Neural progenitor cell (in vitro differentiated cells): ENCODE data around the gene BCAS3. TPM values are rescaled to one million over a fixed set of nuclear protein-coding genes. Genes with fewer than 3 reads are reported as not detected.

Source experiments
- DNase-seq: peaks from one replicate; pipeline ENCODE4 v3.0.0-alpha.2; 2016; ENCODE audit warnings: low spot score
- H2AFZ ChIP-seq: fragments of 200-600 bp; sonication (generic); replicated peaks from 2 replicates; pipeline ENCODE4 v1.6.1; 2016; ENCODE audit warnings: antibody characterized with exemption
- H3F3A ChIP-seq: fragments of 200-600 bp; sonication (generic); 2 replicates; pipeline ENCODE4 v1.6.1; 2016; ENCODE audit warnings: antibody characterized with exemption, low read depth
- H3K27ac ChIP-seq: fragments of 200-600 bp; sonication (generic); 2 replicates; pipeline ENCODE4 v1.5.1; 2016; ENCODE audit warnings: mild to moderate bottlenecking
- H3K27me3 ChIP-seq: fragments of 200-600 bp; sonication (generic); 2 replicates; pipeline ENCODE4 v1.6.1; 2016; ENCODE audit warnings: mild to moderate bottlenecking, moderate library complexity
- H3K36me3 ChIP-seq: fragments of 200-600 bp; sonication (generic); 2 replicates; pipeline ENCODE4 v1.5.1; 2016
- H3K4me1 ChIP-seq: fragments of 200-600 bp; sonication (generic); 2 replicates; pipeline ENCODE4 v1.6.1; 2016; ENCODE audit warnings: mixed run types
- H3K4me2 ChIP-seq: fragments of 200-600 bp; sonication (generic); 2 replicates; pipeline ENCODE4 v1.6.1; 2016
- H3K4me3 ChIP-seq: fragments of 200-600 bp; sonication (generic); 2 replicates; pipeline ENCODE4 v1.5.1; 2016
- H3K79me2 ChIP-seq: fragments of 200-600 bp; sonication (generic); 2 replicates; pipeline ENCODE4 v1.6.1; 2016; ENCODE audit warnings: low read depth
- H3K9ac ChIP-seq: fragments of 200-600 bp; sonication (generic); 2 replicates; pipeline ENCODE4 v1.6.1; 2016
- H3K9me3 ChIP-seq: fragments of 200-600 bp; sonication (generic); 2 replicates; pipeline ENCODE4 v1.5.1; 2016; ENCODE audit warnings: low read depth
- H4K20me1 ChIP-seq: fragments of 200-600 bp; sonication (generic); 2 replicates; pipeline ENCODE4 v1.6.1; 2016; ENCODE audit warnings: low read depth
- H3K27ac Mint-ChIP-seq: 3 replicates; pipeline ENCODE4 v1.8.0; 2021; ENCODE audit warnings: mixed read lengths
- H3K27me3 Mint-ChIP-seq: 2 replicates; pipeline ENCODE4 v1.8.0; 2022; ENCODE audit warnings: low read depth, mild to moderate bottlenecking, inconsistent platforms, moderate library complexity, mixed read lengths; ENCODE audit not compliant: insufficient read depth
- H3K36me3 Mint-ChIP-seq: 3 replicates; pipeline ENCODE4 v1.8.0; 2021; ENCODE audit warnings: mixed read lengths
- H3K4me1 Mint-ChIP-seq: 3 replicates; pipeline ENCODE4 v1.8.0; 2021; ENCODE audit warnings: mixed read lengths
- H3K4me3 Mint-ChIP-seq: 3 replicates; pipeline ENCODE4 v1.8.0; 2021; ENCODE audit warnings: mild to moderate bottlenecking, moderate library complexity, mixed read lengths
- H3K9me3 Mint-ChIP-seq: 3 replicates; pipeline ENCODE4 v1.8.0; 2020; ENCODE audit warnings: mixed read lengths
- CTCF ChIP-seq: fragments of 200-600 bp; sonication (generic); IDR thresholded peaks from 2 replicates; pipeline ENCODE4 v1.5.1; 2017; ENCODE audit warnings: antibody characterized with exemption, mild to moderate bottlenecking
- EZH2 ChIP-seq: fragments of 200-600 bp; sonication (generic); IDR thresholded peaks from 2 replicates; pipeline ENCODE4 v1.6.1; 2017; ENCODE audit warnings: antibody characterized with exemption, mild to moderate bottlenecking, moderate library complexity
- EZH2phosphoT487 ChIP-seq: fragments of 200-600 bp; sonication (generic); IDR thresholded peaks from 2 replicates; pipeline ENCODE4 v1.6.1; 2017; ENCODE audit warnings: antibody characterized with exemption
- total RNA-seq: library from RNA; depleted of rRNA; stranded (reverse); fragments of >200 nt; gene quantifications from 2 replicates; pipeline ENCODE4 v1.2.3, GENCODE V29; 2015; ENCODE audit warnings: low replicate concordance

Gene BCAS3
- total RNA-seq, 1 donor from 2014 or later = 60.9 TPM

GRCh38 chr17:61360318-61360943, 682.8 kb downstream of the BCAS3 start:
- peaks cover 12% of the 10 kb centered on the region for H3F3A ChIP-seq
- Mint-ChIP-seq H3K4me1 (peaks cover 8% of the 10 kb centered on the region), H3K36me3 (no peaks in the 10 kb centered on the region), H3K4me3 (no peak overlapping the region), H3K27me3 (no peaks in the 10 kb centered on the region), H3K9me3 (no peaks in the 10 kb centered on the region), H3K27ac (no peak overlapping the region)
- H3K9ac ChIP-seq = no peak overlapping the region
- no peaks in the 10 kb centered on the region for H3K9me3 ChIP-seq
- no peak overlapping the region for H2AFZ ChIP-seq
- no peak overlapping the region for H3K4me2 ChIP-seq
- H3K27ac ChIP-seq = no peak overlapping the region
- no peaks in the 10 kb centered on the region for H3K36me3 ChIP-seq
- peaks cover 12% of the 10 kb centered on the region for H4K20me1 ChIP-seq
- TF ChIP-seq EZH2phosphoT487 (no peak), EZH2 (no peak), CTCF (no peak)
- no peaks in the 10 kb centered on the region for H3K79me2 ChIP-seq
- H3K4me3 ChIP-seq = no peak overlapping the region
- no peak for DNase-seq
- no peaks in the 10 kb centered on the region for H3K27me3 ChIP-seq
- peaks cover 13% of the 10 kb centered on the region for H3K4me1 ChIP-seq

GRCh38 chr17:61361084-61361483, 683.4 kb downstream of the BCAS3 start:
- H3K9me3 ChIP-seq = no peaks in the 10 kb centered on the region
- Mint-ChIP-seq H3K4me3 (no peak overlapping the region), H3K4me1 (peaks cover 6% of the 10 kb centered on the region), H3K27ac (no peak overlapping the region), H3K36me3 (no peaks in the 10 kb centered on the region), H3K27me3 (no peaks in the 10 kb centered on the region), H3K9me3 (no peaks in the 10 kb centered on the region)
- peaks cover 12% of the 10 kb centered on the region for H4K20me1 ChIP-seq
- DNase-seq = no peak
- H3K36me3 ChIP-seq = no peaks in the 10 kb centered on the region
- H3F3A ChIP-seq = peaks cover 12% of the 10 kb centered on the region
- no peak overlapping the region for H3K9ac ChIP-seq
- H3K4me2 ChIP-seq = no peak overlapping the region
- H3K27me3 ChIP-seq = no peaks in the 10 kb centered on the region
- H3K4me1 ChIP-seq = peaks cover 13% of the 10 kb centered on the region
- no peaks in the 10 kb centered on the region for H3K79me2 ChIP-seq
- no peak overlapping the region for H3K27ac ChIP-seq
- TF ChIP-seq EZH2phosphoT487 = no peak
- TF ChIP-seq EZH2 = no peak
- no peak overlapping the region for H3K4me3 ChIP-seq
- H2AFZ ChIP-seq = no peak overlapping the region

DNA sequence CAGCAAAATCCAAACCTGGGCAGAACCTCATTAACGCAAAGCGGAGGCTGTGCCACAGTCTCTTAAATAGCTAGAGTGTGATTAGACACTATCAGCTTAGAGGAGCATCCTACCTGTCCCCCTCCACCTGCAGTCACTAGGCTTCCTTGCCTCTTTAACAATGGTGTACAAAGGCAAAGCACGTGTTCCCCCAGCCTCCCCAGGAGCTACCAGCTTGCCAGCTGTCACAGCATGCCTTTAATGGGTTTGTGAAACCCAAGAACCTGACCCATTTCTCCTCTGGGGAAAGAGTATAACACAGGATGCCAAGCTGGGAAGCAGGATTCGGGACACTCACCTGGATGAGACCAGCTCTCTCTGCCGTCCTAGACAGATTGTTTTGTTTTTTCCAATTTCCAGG, 684.7 kb downstream of the BCAS3 start:
- Histone ChIP-seq H2AFZ (no peak overlapping the region), H3K27ac (no peak overlapping the region), H3K9me3 (no peaks in the 10 kb centered on the region), H4K20me1 (peaks cover 12% of the 10 kb centered on the region), H3K9ac (no peak overlapping the region), H3F3A (peaks cover 12% of the 10 kb centered on the region), H3K36me3 (no peaks in the 10 kb centered on the region), H3K4me1 (peaks cover 13% of the 10 kb centered on the region), H3K4me2 (no peak overlapping the region), H3K4me3 (no peak overlapping the region), H3K27me3 (no peaks in the 10 kb centered on the region), H3K79me2 (no peaks in the 10 kb centered on the region)
- Mint-ChIP-seq H3K4me1 (peaks cover 19% of the 10 kb centered on the region), H3K4me3 (no peak overlapping the region), H3K9me3 (no peaks in the 10 kb centered on the region), H3K27me3 (no peaks in the 10 kb centered on the region), H3K27ac (no peak overlapping the region), H3K36me3 (no peaks in the 10 kb centered on the region)
- no peak for TF ChIP-seq CTCF
- TF ChIP-seq EZH2phosphoT487 = no peak
- no peak for TF ChIP-seq EZH2
- no peak for DNase-seq

DNA sequence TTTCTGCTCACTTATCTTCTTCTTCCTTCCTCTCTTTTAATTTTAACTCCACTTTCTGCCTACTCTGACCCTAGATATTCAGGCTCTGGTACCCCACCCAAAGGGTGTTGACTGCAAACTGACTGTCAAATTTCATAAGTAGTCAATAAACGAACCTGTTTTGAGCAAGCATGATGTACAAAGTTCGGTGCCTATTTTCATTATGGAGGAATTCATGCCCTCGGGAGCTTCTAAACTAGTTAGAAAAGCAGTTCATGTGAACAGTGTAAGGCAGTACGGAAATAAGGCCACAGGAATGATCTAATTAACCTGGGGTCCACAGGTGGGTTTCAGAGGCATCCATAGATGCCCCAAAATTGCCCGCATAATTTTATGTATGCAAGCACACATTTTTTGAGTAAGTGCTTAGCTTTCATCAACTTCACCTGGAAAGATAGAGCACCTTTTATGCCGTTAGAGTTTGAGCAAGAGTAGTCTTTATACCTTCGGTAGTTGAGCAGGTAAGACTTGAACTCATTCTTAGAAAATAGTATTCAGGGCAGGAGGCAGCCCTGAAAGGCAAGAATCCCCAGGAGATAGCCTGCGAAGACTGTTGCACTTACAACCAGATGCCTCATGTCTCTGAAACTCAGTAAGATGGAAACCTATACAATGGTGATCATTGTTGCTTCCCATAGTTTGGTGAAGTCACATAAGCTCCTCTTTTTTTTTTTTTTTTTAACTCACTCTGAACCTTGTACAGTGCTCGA, 685.4 kb downstream of the BCAS3 start:
- Histone ChIP-seq H3K9me3 (no peaks in the 10 kb centered on the region), H3K36me3 (no peaks in the 10 kb centered on the region), H3K4me2 (no peak overlapping the region), H3K4me3 (no peak overlapping the region), H3K27ac (no peak overlapping the region), H3K9ac (no peak overlapping the region), H3K4me1 (peaks cover 13% of the 10 kb centered on the region), H3K27me3 (no peaks in the 10 kb centered on the region), H2AFZ (no peak overlapping the region), H3F3A (peaks cover 12% of the 10 kb centered on the region), H3K79me2 (no peaks in the 10 kb centered on the region), H4K20me1 (peaks cover 12% of the 10 kb centered on the region)
- H3K4me3 Mint-ChIP-seq = no peak overlapping the region
- H3K9me3 Mint-ChIP-seq = no peaks in the 10 kb centered on the region
- TF ChIP-seq EZH2phosphoT487 (no peak), EZH2 (no peak), CTCF (no peak)
- H3K36me3 Mint-ChIP-seq = no peaks in the 10 kb centered on the region
- DNase-seq = no peak
- H3K27me3 Mint-ChIP-seq = no peaks in the 10 kb centered on the region
- peaks cover 20% of the 10 kb centered on the region for H3K4me1 Mint-ChIP-seq
- H3K27ac Mint-ChIP-seq = no peak overlapping the region
